K562 (cell line): ENCODE results near the gene PPTC7. TPM values are rescaled to one million over a fixed set of nuclear protein-coding genes. Genes with fewer than 3 reads are reported as not detected.

Experiments used
- ATF3 ChIP-seq, 2 experiments: fragments of 450-650 bp in 1 of 2; sonication (generic) in 1 of 2; formaldehyde crosslinking in 1 of 2; IDR thresholded peaks in 1 of 2; conservative IDR thresholded peaks in 1 of 2; 2 replicates each; pipeline versions ENCODE4 v1.6.1 to v1.8.1; 2016 to 2023; ENCODE audit warnings: mild to moderate bottlenecking in 2 of 2, moderate library complexity in 2 of 2, inconsistent platforms in 1 of 2, missing genetic modification reagents in 1 of 2
- L3MBTL2 ChIP-seq: fragments of 450-650 bp; IDR thresholded peaks from 2 replicates; pipeline ENCODE4 v1.6.1; 2016; ENCODE audit warnings: mild to moderate bottlenecking, moderate library complexity
- NR1H2 ChIP-seq: sonication (generic); formaldehyde crosslinking; IDR thresholded peaks from 2 replicates; pipeline ENCODE4 v1.4.0; 2020; ENCODE audit warnings: mild to moderate bottlenecking, missing genetic modification reagents
- REST ChIP-seq, 2 experiments: fragments of 450-650 bp; formaldehyde crosslinking in 1 of 2; IDR thresholded peaks; 2 replicates each; pipeline versions ENCODE4 v1.4.0 to v1.6.1; 2014 to 2020; ENCODE audit warnings: mild to moderate bottlenecking in 2 of 2, borderline replicate concordance in 1 of 2, low read depth in 1 of 2
- SMARCA4 ChIP-seq: fragments of 450-650 bp; IDR thresholded peaks from 2 replicates; pipeline ENCODE4 v1.6.1; 2016
- ZFP1 ChIP-seq: fragments of 450-650 bp; formaldehyde crosslinking; IDR thresholded peaks from 2 replicates; pipeline ENCODE4 v1.4.0; 2020; ENCODE audit warnings: mild to moderate bottlenecking, mixed read lengths
- ZNF146 ChIP-seq: IDR thresholded peaks from one replicate; pipeline ENCODE4 v1.6.1; 2018; ENCODE audit warnings: missing compliant biosample characterization; ENCODE audit not compliant: unreplicated experiment
- ZNF592 ChIP-seq: fragments of 450-650 bp; IDR thresholded peaks from 2 replicates; pipeline ENCODE4 v1.6.1; 2017; ENCODE audit warnings: antibody characterized with exemption, mild to moderate bottlenecking
- polyA plus RNA-seq, 8 experiments: library from polyadenylated mRNA; depleted of rRNA in 4 of 8; stranded (reverse) in 5 of 8; unstranded in 3 of 8; fragments of >200 nt; fragmentation: Nextera tagmentation in 2 of 8; fragmentation: Illumina TruSeq in 1 of 8; extraction: Ambion mirVana in 2 of 8; extraction: Trizol in 1 of 8; gene quantifications; 2 replicates each; pipeline versions ENCODE4 v1.2.1 to v1.2.3, GENCODE V29; 2011 to 2014; ENCODE audit warnings: inconsistent platforms in 1 of 8, missing spikeins in 1 of 8
- total RNA-seq, 7 experiments: library from RNA; depleted of rRNA in 6 of 7; stranded (reverse); fragments of >200 nt in 6 of 7; fragmentation: Illumina TruSeq in 2 of 7; extraction: Trizol in 2 of 7; gene quantifications; 2 replicates each; pipeline versions ENCODE4 v1.2.1 to v1.2.3, GENCODE V29; 2011 to 2021; ENCODE audit warnings: low replicate concordance in 1 of 7

PPTC7 gene
- total and polyA plus RNA-seq, 9 of the 15 experiments (the other 6 are each of a cell fraction or from before 2014, with no cell fraction given), result 2.6 to 23.1 (median 11.9) TPM

GRCh38 chr12:110577864-110578693, 5.0 kb downstream of the PPTC7 start (continued):
- TF ChIP-seq ZNF592, result 0 out of 2 replicates have a peak, but pooled peaks have one; percentile 46
- peak; percentile 76 for TF ChIP-seq L3MBTL2
- TF ChIP-seq ZNF146 (CRISPR knock-in tag), result no peak
- TF ChIP-seq REST (IDR thresholded peaks at IDR 0.05; ENCODE audit: borderline replicate concordance), result peak; percentile 95
- TF ChIP-seq REST (CRISPR knock-in tag; IDR thresholded peaks at IDR 0.05; ENCODE audit: low read depth), result no peak
- no peak for TF ChIP-seq ZFP1
- TF ChIP-seq ATF3 (IDR thresholded peaks at IDR 0.05), result peak; percentile 46
- no peak for TF ChIP-seq ATF3 (CRISPR knock-in tag; conservative IDR thresholded peaks at IDR 0.05)
- peak; percentile 64; the same call in 1 of the 2 replicates for TF ChIP-seq SMARCA4
- TF ChIP-seq NR1H2 (CRISPR knock-in tag), result no peak
